GM10266 (cell line): ENCODE results near the gene DPP3.

ENCODE experiments used
- DNase-seq: peaks from one replicate; pipeline ENCODE4 v3.0.0; 2012; ENCODE audit errors: extremely low spot score
- CTCF ChIP-seq: IDR thresholded peaks from 2 replicates; pipeline ENCODE4 v1.5.1; 2012; ENCODE audit warnings: mild to moderate bottlenecking, low read depth; ENCODE audit not compliant: control insufficient read depth, insufficient read depth; ENCODE audit errors: missing control alignments

Gene DPP3

GRCh38 chr11:66473167-66473566 lies 7.1 kb upstream of the DPP3 start:
- DNase-seq = no peak
- TF ChIP-seq CTCF = no peak

- no peak for DNase-seq
- TF ChIP-seq CTCF = no peak
These were observed 6.4 kb upstream of the DPP3 start for GRCh38 chr11:66473608-66474515.

- no peak for TF ChIP-seq CTCF
- no peak for DNase-seq
These were observed 4.7 kb upstream of the DPP3 start for GRCh38 chr11:66475349-66476172.

- no peak for DNase-seq
- TF ChIP-seq CTCF = no peak
These were observed 3.9 kb upstream of the DPP3 start for GRCh38 chr11:66476173-66476840.

- DNase-seq = no peak
- TF ChIP-seq CTCF = no peak
These were observed 3.4 kb upstream of the DPP3 start for GRCh38 chr11:66476841-66477251.

- no peak for DNase-seq
- no peak for TF ChIP-seq CTCF
These were observed 2.7 kb upstream of the DPP3 start for GRCh38 chr11:66477263-66478201.
